ENCODE measurements around the gene FAM163A.
A peak's percentile ranks its signal among the peaks of the same experiment; 100 is the strongest.
"Not testable (repeated sequence)": the region's sequence is repeated elsewhere in the genome, so short reads cannot be mapped to it uniquely, and the experiment has no call there.

FAM163A gene

DNA sequence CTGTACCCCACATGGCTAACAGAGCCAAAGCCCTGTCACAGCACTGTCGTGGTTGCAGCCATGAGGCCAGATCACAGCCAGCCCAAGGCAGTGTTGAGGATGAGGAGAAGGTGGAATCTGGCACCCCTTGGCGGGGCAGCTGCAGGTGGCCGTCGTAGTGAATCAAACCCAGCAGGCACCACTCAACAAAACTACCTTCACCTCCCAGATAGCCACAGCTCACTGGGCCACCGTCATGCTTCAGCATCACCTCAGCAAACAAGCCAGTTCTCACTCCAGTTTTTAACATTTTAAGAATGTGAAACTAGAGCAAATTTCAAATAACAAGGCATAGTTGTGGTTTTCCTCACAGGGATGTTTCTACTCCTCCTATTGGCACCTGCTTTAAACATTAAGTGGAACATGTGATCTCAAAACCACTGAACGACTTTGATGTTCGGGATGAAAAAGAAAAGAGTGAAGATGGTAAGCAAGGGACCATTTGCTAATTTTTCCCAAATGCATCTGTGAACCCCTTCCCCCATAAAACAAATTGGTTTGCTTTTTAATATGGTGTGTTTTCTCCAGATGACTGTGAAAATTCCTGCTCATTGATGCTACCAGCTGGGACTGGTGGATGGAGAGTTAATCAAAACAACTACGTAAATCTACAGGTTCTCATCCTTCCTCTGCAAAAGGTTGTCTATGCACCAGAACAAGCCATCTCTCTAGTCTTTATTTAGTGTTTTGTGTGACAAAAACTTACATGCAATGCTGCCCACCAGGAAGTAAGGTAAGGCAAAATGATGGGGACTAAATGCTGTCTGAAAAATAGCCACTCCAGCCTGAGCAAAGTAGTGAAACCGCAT lies 89.0 kb downstream of the FAM163A start:
- Histone ChIP-seq H3K27me3 (no peaks in the 10 kb centered on the region), H3K9ac (no peak overlapping the region), H3K4me3 (no peak overlapping the region), H4K20me1 (no peaks in the 10 kb centered on the region), H3K36me3 (peaks cover 7% of the 10 kb centered on the region; the same call in 1 of the 2 replicates), H3K4me2 (peak overlapping the region; percentile 5), H3K9me3 (0 out of 2 replicates have a peak, but pooled peaks cover 3% of the 10 kb centered on the region), H3K27ac (no peak overlapping the region), H3K4me1 (peaks cover 14% of the 10 kb centered on the region)
- no peak for TF ChIP-seq Cebpa-rat (IDR thresholded peaks at IDR 0.05)

DNA sequence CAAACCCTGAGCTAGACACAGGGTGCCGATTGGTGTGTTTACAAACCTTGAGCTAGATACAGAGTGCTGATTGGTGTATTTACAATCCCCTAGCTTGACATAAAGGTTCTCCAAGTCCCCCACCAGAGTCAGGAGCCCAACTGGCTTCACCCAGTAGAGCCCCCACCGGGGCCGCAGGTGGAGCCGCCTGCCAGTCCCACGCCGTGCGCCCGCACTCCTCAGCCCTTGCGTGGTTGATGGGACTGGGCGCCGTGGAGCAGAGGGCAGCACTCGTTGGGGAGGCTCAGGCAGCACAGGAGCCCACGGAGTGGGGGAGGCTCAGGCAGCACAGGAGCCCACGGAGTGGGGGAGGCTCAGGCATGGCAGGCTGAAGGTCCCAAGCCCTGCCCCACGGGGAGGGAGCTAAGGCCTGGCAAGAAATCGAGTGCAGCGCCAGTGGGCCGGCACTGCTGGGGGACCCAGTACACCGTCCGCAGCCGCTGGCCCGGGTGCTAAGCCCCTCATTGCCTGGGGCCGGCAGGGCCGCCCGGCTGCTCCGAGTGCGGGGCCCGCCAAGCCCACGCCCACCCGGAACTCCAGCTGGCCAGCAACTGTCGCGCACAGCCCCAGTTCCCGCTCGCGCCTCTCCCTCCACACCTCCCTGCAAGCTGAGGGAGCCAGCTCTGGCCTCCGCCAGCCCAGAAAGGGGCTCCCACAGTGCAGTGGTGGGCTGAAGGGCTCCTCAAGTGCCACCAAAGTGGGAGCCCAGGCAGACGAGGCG lies 93.8 kb downstream of the FAM163A start:
- H3K4me3 ChIP-seq, H3K9ac ChIP-seq, H3K9me3 ChIP-seq, H3K27me3 ChIP-seq, H3K4me1 ChIP-seq, H3K27ac ChIP-seq, H4K20me1 ChIP-seq, H3K4me2 ChIP-seq: not testable (repeated sequence)
- H3K36me3 ChIP-seq: peaks cover 28% of the 10 kb centered on the region

DNA sequence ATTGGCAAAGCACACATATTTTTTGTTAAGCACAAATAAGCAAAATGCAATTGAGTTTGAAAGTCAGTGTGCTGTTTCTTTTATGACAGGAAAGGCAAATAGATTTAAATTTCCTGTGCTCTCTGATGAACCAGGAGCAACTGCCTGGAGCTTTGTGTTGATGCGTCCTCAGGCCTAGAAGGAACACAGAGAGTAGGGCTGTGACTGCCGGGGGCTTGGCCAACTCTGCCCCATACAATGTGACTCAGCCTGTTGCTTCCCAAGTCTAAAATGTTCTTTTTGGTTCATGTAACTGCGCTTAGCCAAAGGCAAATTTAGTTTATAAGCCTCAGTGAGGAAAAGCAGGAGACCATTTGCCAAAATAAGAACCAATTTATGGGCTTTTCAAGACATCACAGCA lies 97.0 kb downstream of the FAM163A start:
- H3K4me1 ChIP-seq: no peaks in the 10 kb centered on the region
- H3K9me3 ChIP-seq: 0 out of 2 replicates have a peak, but pooled peaks cover 8% of the 10 kb centered on the region
- no peak for TF ChIP-seq Cebpa-rat (IDR thresholded peaks at IDR 0.05)

DNA sequence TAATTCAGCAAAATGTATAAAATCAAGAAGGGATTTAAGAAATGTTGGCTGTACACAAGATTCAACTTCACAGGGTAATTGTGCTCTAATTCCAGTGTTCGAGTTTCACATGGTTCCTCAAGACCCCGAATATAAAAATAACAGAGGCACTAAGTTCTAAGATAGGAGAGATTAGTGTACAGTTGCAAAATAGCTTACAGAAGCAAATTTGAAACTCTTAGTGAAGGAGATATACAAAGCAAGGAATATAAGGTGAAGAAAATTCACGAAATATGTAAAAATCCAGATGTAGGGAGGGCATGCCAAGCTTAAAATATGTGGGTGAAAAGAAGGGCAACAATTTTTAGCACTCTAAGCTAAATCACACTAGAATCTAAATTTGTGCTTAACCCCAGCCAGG lies 105.1 kb downstream of the FAM163A start:
- Histone ChIP-seq H4K20me1 (no peaks in the 10 kb centered on the region), H3K9ac (no peak overlapping the region), H3K27me3 (no peaks in the 10 kb centered on the region), H3K27ac (no peak overlapping the region), H3K36me3 (peaks cover 80% of the 10 kb centered on the region), H3K4me3 (no peak overlapping the region), H3K4me1 (peaks cover 10% of the 10 kb centered on the region; the same call in 1 of the 2 replicates), H3K9me3 (no peaks in the 10 kb centered on the region), H3K4me2 (no peak overlapping the region)
- TF ChIP-seq Cebpa-rat (IDR thresholded peaks at IDR 0.05): no peak

More for the DNA sequence above, 97.0 kb downstream of the FAM163A start:
- no peak overlapping the region for H3K9ac ChIP-seq
- no peak overlapping the region for H3K4me2 ChIP-seq
- no peak overlapping the region for H3K4me3 ChIP-seq
- no peaks in the 10 kb centered on the region for H4K20me1 ChIP-seq
- no peak overlapping the region for H3K27ac ChIP-seq
- no peaks in the 10 kb centered on the region for H3K27me3 ChIP-seq
- H3K36me3 ChIP-seq: peaks cover 48% of the 10 kb centered on the region

DNA sequence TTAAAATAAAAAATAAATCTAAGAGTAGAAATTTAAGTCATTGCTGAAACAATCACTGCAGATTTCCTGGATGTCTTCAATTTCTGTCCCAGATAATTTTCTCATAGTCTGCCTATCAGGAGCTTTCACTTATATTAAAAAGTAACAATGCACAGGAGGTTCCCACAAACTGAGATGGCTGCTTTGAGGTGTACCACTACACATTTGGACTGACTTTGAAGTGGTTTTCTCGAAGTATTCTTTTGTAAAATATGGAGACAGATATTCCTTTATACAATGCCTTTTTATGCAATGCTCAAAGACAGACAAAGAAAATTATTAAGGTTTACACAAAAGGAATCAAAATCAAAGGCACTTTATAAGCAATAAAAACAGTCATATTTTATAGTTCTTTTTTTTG lies 110.0 kb downstream of the FAM163A start:
- Histone ChIP-seq H3K9ac (no peak overlapping the region), H4K20me1 (no peaks in the 10 kb centered on the region), H3K36me3 (peaks cover 77% of the 10 kb centered on the region)

DNA sequence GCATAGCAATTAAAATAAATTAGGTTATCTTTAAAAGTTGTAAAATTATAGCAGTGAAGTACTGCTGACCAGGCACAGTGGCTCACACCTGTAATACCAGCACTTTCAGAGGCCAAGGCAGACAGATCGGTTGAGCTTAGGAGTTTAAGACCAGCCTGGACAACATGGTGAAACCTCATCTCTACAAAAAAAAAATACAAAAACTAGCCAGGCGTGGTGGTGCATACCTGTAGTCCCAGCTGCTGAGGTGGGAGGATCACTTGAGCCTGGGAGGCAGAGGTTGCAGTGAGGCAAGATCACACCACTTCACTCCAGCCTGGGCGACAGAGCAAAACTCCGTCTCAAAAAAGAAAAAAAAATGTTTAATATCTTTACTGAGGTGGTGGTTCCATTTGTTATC lies 112.7 kb downstream of the FAM163A start:
- not testable (repeated sequence) for H3K27ac ChIP-seq, H3K4me3 ChIP-seq, H3K4me2 ChIP-seq, H3K27me3 ChIP-seq, H3K4me1 ChIP-seq, H3K9me3 ChIP-seq, H3K9ac ChIP-seq
- peaks cover 21% of the 10 kb centered on the region for H4K20me1 ChIP-seq
- H3K36me3 ChIP-seq: peaks cover 68% of the 10 kb centered on the region

More for the DNA sequence above, 110.0 kb downstream of the FAM163A start:
- Histone ChIP-seq H3K27ac (no peak overlapping the region), H3K4me3 (no peak overlapping the region), H3K4me2 (no peak overlapping the region), H3K4me1 (peaks cover 10% of the 10 kb centered on the region; the same call in 1 of the 2 replicates), H3K9me3 (no peaks in the 10 kb centered on the region), H3K27me3 (no peaks in the 10 kb centered on the region)
- no peak for TF ChIP-seq Cebpa-rat (IDR thresholded peaks at IDR 0.05)

DNA sequence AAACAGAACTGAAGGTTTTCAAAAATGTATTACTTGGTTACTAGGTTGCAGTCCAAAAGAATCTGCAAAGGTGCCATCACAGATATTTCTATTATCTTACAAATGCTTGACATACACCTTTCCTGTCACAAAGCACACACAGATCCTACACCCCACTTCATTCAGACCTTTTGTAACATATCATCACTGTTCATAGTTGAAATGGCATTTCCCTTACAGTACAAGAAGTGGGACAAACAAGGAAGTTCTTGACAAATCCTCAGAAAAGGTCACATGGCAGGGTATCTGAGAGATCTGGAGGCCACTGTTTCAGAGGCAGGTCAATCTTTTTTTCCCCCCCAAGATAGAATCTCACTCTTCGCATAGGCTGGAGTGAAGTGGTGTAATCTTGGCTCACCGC lies 113.2 kb downstream of the FAM163A start:
- H3K4me3 ChIP-seq: no peak overlapping the region
- no peak overlapping the region for H3K27ac ChIP-seq
- H4K20me1 ChIP-seq: peaks cover 21% of the 10 kb centered on the region
- H3K9ac ChIP-seq: no peak overlapping the region
- H3K4me1 ChIP-seq: peaks cover 10% of the 10 kb centered on the region; the same call in 1 of the 2 replicates
- H3K4me2 ChIP-seq: no peak overlapping the region
- H3K36me3 ChIP-seq: peaks cover 65% of the 10 kb centered on the region
- no peak for TF ChIP-seq Cebpa-rat (IDR thresholded peaks at IDR 0.05)
- H3K27me3 ChIP-seq: no peaks in the 10 kb centered on the region
- no peaks in the 10 kb centered on the region for H3K9me3 ChIP-seq

DNA sequence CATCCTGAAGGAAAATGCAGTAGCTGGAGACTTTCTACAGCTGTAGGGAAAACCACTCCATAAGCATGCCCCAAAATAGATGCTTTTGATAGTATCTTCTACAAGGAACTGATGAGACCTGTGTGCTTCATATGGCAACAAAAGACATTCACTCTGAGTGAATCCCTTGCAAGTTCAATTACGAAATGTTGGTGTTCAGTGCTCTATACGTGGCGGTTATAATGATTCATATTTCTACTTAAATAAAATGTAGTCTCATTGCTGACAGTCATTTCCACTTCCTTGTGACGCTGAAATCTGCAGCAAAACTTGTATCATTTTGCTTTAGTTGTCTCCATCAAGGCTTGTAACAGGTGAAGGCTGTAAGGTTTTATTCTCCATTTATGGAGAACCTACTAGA lies 113.9 kb downstream of the FAM163A start:
- Histone ChIP-seq H3K9me3 (no peaks in the 10 kb centered on the region), H3K27ac (no peak overlapping the region), H3K36me3 (peaks cover 64% of the 10 kb centered on the region), H3K27me3 (no peaks in the 10 kb centered on the region), H4K20me1 (peaks cover 21% of the 10 kb centered on the region), H3K4me2 (no peak overlapping the region), H3K4me1 (peaks cover 7% of the 10 kb centered on the region; the same call in 1 of the 2 replicates), H3K4me3 (no peak overlapping the region), H3K9ac (no peak overlapping the region)
- no peak for TF ChIP-seq Cebpa-rat (IDR thresholded peaks at IDR 0.05)

DNA sequence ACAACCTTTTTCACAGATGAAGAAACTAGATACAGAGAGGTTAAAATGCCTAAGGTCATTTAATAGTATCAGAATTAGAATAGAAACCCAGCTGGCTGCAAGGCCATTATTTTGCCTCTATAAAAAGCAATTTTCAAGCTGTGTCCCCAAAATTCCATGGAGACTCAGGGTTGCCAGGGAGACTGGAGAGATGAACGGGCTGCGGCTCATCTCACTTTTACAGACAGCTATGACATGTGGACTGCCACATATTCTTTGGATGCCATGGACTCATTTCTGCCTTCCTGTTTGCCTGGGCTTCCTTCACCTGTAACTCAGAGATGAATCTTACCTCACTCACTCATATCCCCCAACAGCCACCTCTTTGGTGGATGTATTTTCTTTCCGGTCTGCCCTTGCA lies 117.6 kb downstream of the FAM163A start:
- Histone ChIP-seq H4K20me1 (peaks cover 42% of the 10 kb centered on the region), H3K9ac (no peak overlapping the region), H3K4me3 (no peak overlapping the region), H3K9me3 (no peaks in the 10 kb centered on the region), H3K27ac (no peak overlapping the region), H3K27me3 (no peaks in the 10 kb centered on the region), H3K36me3 (peaks cover 84% of the 10 kb centered on the region), H3K4me1 (no peaks in the 10 kb centered on the region), H3K4me2 (no peak overlapping the region)
- TF ChIP-seq Cebpa-rat (IDR thresholded peaks at IDR 0.05): no peak

DNA sequence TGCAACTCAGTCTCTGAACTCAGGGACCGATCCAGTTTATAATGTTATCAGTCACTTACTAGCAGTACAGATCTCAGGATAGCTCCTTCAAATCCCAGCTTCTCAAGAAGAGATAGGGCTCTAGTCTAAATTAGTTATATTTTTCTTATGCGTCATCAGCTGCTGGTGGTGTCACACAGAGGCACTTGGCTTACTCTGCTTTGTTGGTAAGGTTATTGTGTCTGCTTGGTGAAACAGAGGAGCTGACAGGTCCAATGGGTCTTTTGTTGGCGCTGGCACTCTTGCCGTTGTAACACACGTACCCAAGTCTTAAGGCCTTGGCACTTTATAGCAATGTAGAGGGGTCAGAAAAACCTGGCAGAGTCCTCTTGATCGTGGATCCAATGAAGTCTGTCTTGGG lies 122.3 kb downstream of the FAM163A start:
- peaks cover 72% of the 10 kb centered on the region for H4K20me1 ChIP-seq
- H3K36me3 ChIP-seq: peaks cover 92% of the 10 kb centered on the region
- H3K4me1 ChIP-seq: no peaks in the 10 kb centered on the region

More for the DNA sequence above, 122.3 kb downstream of the FAM163A start:
- no peak overlapping the region for H3K9ac ChIP-seq
- no peak overlapping the region for H3K4me2 ChIP-seq
- H3K9me3 ChIP-seq: no peaks in the 10 kb centered on the region
- no peaks in the 10 kb centered on the region for H3K27me3 ChIP-seq
- H3K27ac ChIP-seq: no peak overlapping the region
- H3K4me3 ChIP-seq: no peak overlapping the region
- no peak for TF ChIP-seq Cebpa-rat (IDR thresholded peaks at IDR 0.05)

Data from BLaER1 (cell line).